GM18867 (cell line): ENCODE data around the gene ZNF608.

Experiments used
- ATAC-seq: cut with Tn5 transposase; IDR thresholded peaks from one replicate; pipeline ENCODE4 v1.9.1; 2021; ENCODE audit warnings: mild to moderate bottlenecking, moderate library complexity; ENCODE audit not compliant: unreplicated experiment

Gene ZNF608

GRCh38 chr5:124754206-124754927 lies 7.9 kb upstream of the ZNF608 start:
- ATAC-seq = peak; percentile 66

GRCh38 chr5:124752854-124753720 lies 6.6 kb upstream of the ZNF608 start:
- ATAC-seq = no peak

GRCh38 chr5:124751031-124751430 lies 4.6 kb upstream of the ZNF608 start:
- ATAC-seq = no peak

GRCh38 chr5:124748687-124749594 lies 2.5 kb upstream of the ZNF608 start:
- ATAC-seq = peak; percentile 76

GRCh38 chr5:124747791-124748686 lies 1.6 kb upstream of the ZNF608 start:
- peak; percentile 42 for ATAC-seq

GRCh38 chr5:124746916-124747790 lies 714 bp upstream of the ZNF608 start:
- peak; percentile 39 for ATAC-seq

- ATAC-seq = no peak
Measured at GRCh38 chr5:124745007-124745927, 1.2 kb downstream of the ZNF608 start.

- ATAC-seq = no peak
Measured at GRCh38 chr5:124744170-124744971, 2.1 kb downstream of the ZNF608 start.

GRCh38 chr5:124743602-124744169 lies 2.8 kb downstream of the ZNF608 start:
- peak; percentile 28 for ATAC-seq

GRCh38 chr5:124742983-124743601 lies 3.3 kb downstream of the ZNF608 start:
- peak; percentile 26 for ATAC-seq

GRCh38 chr5:124742521-124742920 lies 3.9 kb downstream of the ZNF608 start:
- no peak for ATAC-seq

GRCh38 chr5:124741711-124742496 lies 4.5 kb downstream of the ZNF608 start:
- no peak for ATAC-seq

- ATAC-seq = no peak
Measured at GRCh38 chr5:124740991-124741583, 5.4 kb downstream of the ZNF608 start.

GRCh38 chr5:124740071-124740470 lies 6.4 kb downstream of the ZNF608 start:
- no peak for ATAC-seq

GRCh38 chr5:124739634-124740025 lies 6.8 kb downstream of the ZNF608 start:
- ATAC-seq = no peak
